ENCODE measurements around the gene ZSWIM3. TPM values are rescaled to one million over a fixed set of nuclear protein-coding genes. Genes with fewer than 3 reads are reported as not detected.

ZSWIM3 gene
- polyA plus RNA-seq, 4 donors: 5.4 to 5.7 (median 5.6) TPM

DNA sequence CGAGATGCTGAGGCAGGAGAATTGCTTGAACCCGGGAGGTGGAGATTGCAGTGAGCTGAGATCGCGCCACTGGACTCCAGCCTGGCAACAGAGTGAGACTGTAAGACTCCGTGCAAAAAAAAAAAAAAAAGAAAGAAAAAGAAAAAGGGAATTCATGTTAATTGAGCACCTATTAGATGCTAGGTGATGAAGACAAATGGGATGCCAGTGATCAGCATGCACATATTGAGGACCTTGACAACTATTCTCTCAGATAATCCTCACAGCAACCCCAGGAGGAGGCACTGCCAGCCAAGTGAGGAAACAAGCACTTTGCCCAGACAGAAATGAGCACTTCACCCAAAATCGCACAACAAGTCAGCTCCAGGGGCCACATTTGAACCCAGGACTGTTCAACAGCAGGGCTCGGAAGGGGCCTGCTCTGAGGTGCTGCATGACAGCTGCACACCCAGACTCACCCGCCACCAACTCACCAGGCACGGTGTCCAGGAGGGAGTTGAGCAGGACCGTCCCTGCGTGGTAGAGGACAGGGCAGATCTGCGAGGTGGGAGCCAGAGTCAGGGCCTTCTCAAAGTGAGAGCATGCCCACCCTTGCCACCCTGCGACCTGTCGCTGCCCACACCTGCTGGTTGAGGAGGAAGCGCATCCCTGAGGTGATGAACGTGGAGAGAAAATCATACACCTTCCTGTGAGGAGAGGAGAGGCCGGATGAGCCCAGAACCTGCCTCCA, 50.0 kb downstream of the ZSWIM3 start:
- DNase-seq (ENCODE audit: low read depth in 4 of 4, low spot score in 2 of 4): no peak

DNA sequence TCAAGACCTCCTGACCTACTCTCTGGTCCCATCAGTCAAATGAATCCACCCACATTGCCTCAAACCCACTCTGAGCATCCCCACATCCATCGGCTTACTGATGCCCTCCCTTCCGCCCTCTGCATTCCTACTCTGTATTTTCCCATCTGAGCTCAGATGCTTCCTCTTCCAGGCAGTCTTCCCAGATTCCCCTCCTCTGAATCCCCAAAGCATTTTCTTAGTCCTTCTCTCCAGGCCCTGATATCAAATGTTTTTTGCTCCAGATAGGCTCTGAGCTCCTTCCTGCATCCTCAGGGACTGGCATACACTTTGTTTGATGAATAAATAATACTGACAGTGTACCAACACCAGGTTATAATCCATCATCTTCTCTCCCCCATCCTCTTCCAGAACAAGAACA, 50.7 kb downstream of the ZSWIM3 start:
- no peak for DNase-seq (ENCODE audit: low read depth in 4 of 4, low spot score in 2 of 4)

DNA sequence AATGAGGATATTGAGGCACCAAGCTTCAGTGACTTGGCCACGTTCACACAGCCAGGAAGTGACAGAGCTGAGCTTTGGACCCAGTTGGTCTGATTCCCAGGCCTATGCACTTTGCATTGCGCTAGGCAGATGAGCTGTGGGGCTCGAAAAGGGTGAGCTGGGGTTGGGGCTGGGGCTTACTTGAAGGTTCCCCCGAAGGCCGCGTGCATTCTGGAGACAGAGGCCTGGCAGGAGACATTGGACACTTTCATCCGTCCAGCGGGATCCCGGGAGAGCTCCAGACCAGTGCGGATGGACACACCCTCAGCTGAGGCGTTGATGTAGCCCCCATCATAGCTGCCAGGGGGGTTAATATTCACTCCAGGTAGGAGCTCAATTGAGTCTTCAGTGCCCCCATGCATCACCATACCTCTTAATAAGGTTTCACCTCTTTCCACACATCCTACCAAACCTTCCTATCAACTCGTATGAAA, 52.0 kb downstream of the ZSWIM3 start:
- no peak for DNase-seq (ENCODE audit: low read depth in 4 of 4, low spot score in 2 of 4)

DNA sequence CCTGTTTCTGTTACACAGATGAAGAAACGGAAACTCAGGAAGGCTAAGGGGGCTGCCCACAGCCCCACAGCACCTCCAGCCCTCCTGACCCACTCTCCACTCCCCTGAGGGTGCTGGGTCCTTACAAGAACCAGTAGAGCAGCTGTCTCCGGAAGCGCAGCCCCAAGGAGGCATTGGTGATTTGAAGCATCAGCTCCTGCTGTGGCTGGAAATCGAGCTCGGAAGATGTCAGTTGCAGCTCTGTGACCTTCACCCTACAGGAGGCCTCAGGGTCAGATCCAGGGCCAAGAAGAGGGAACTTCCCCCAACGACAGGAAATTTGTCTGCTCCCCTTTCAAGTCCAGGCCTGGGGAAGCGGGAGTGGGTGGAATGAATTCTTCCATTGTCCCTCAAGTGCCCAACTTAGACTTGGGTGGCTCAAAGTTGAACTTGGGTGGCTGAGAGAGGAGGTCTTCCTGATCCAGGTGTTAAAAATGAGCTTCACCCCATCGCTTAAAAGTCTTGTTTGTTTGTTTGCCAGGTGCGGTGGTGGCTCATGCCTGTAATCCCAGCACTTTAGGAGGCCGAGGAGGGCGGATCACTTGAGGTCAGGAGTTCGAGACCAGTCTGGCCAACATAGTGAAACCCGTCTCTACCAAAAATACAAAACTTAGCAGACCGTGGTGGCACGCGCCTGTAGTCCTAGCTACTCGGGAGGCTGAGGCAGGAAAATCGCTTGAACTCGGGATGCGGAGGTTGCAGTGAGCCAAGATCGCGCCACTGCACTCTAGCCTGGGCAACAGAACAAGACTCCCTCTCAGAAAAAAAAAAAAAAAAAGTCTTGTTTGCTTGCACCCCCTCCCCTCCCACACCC, 52.6 kb downstream of the ZSWIM3 start:
- no peak for DNase-seq (ENCODE audit: low read depth in 4 of 4, low spot score in 2 of 4)

DNA sequence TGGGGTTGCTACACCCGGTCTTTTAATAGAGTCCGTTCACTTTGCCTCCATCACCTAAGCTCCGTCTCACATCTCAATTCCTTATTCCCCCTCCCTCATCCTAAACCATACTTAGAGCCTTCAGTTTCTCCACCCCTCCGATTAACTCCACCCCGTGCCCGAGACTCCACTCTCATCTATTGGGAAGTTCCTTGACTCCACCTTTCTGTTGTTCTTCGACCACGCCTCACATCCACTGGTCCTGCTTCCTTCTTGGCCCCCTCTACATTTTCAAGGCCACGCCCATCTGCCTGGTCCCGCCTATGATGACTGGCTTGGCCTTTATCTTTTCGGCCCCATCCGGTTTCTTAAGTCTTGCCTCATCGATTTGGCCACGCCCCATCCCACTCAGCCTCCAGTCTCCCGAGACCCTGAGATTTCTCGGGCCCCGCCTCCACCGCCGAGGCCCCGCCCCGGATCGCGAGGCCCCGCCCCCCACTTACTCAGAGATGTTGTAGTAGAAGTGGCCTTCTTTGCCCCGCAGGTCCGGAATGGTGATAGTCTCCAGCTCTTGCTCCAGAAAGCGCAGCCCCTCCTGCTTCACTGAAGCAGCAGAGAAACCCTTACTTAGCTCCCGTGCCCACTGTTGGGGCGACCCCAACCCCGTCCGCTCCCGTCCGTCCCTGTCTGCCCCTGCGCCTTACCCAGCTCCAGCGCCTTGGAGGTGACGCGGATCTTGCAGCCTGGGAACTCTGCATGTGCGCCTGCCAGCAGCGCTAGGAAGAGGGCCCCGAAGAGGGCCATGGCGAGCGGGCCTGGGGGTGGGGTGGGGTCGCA, 53.5 kb downstream of the ZSWIM3 start:
- peak; percentile 82 to 95 (median 90) for DNase-seq (ENCODE audit: low read depth in 4 of 4, low spot score in 2 of 4)

DNA sequence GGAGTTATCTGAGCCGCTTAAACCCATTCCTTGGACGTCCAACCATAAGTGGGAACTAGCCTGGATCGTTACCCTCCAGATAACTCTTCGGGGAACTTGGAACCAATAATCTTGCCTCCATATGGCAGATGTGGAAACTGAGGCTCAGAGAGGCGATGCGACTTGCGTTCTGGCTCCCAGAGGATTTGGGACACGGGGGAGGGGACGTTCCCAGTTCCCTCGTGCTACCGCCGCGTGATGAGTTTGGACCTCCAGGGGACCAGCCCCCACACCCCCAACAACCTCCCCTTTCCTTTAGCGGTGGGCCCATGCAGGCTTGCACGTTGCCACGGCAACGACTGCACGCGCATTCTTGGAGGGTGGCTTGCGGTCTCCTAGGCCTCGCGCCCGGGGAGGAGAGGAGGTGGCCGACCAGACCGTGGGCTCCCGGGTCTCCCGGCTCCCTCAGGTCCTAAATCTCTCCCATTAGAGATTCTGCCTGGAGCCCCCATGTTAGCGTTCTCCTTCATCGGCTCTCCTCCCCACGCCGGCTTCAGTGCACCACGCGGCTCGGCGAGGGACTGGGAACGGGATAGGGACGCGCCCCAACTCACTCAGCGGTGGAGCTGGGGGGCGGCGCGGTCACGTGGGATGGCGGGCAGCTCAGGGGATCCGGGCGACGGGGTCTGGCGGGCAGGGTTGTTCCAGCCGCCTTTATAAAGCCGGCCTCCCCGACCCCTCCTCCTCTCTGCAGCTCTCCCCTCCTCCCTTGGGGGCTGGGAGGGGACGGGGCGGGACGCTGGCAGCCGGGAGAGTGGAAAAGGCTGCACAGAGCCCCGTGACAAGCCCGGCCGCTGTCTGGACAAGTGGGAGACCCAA, 54.3 kb downstream of the ZSWIM3 start, which contains the start of gene PLTP:
TSS of gene PLTP (minus strand) at position 670 of the 858 bp plus-strand sequence. CDS start 703 bp downstream, outside the sequence.
- peak in 1 of 4 donors; percentile 46 for DNase-seq (ENCODE audit: low read depth in 4 of 4, low spot score in 2 of 4)

DNA sequence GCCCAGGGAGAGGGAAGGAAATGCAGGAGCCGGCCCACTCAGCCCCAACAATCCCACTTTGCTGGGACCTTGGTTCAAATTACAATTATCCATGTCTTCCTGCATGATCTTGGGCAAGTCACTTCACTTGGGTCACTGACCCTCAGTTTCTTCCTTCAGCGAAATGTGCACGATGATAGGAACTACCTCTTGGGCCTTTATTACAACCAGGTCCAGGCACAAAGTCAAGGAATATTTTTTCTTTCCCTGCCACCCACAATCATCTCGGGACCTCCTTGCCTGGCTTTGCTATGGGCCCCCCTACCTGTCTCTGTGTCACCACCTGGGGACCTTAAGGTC, 54.9 kb downstream of the ZSWIM3 start:
- DNase-seq (ENCODE audit: low read depth in 4 of 4, low spot score in 2 of 4): no peak

DNA sequence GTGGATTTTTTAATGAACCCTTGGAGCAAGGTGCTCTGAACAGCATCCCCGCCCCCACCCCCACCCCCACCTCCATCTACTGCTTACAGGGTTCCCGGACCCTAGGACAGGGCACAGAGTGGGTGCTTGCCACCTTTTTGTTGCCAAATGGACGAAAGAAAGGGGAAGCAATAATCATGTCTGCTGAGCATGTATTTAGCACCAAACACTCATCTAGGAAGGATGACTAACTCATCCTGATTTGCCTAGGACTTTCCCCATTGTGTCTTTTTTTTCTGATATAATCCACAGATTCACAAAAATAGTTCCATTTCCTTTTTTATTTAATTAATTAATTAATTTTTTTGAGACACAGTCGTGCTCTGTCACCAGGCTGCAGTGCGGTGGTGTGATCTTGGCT, 55.7 kb downstream of the ZSWIM3 start:
- no peak for DNase-seq (ENCODE audit: low read depth in 4 of 4, low spot score in 2 of 4)

DNA sequence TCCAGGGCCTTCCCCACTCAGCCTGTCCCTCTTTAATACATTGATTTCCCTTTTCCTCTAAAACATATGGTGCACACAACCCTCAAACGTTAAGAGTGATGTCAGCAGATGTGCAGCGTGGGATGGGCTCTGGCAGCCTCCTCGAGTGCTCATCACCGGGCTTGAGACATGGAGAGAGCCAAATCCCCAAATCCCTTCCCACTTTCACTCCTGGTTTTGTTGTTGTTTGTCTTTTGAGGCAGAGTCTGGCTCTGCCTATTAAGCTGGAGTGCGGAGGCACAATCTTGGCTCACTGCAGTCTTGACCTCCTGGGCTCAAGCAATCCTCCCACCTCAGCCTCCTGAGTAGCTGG, 60.4 kb downstream of the ZSWIM3 start:
- no peak for DNase-seq (ENCODE audit: low read depth in 4 of 4, low spot score in 2 of 4)

DNA sequence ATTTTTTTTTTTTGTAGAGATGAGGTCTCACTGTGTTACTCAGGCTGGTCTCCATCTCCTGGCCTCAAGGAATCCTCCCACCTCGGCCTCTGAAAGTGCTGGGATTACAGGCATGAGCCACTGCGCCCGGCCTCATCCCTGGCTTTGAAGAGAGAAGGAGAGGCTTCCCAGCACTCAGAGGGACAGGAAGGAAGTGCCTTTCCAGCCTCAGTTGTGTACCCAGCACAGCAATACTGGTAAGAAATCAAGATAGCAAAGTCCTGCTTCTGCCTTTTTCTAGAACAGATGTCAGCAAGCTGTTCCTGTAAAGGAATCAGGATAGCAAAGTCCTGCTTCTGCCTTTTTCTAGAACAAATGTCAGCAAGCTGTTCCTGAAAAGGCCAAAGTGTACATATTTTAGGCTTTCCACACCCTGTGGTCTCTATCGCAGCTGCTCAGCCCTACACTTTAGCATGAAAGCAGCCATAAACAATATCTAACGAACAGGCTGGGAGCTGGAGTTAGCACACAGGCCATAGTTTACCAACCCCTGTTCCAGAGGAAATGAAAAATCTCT, 60.8 kb downstream of the ZSWIM3 start:
- DNase-seq (ENCODE audit: low read depth in 4 of 4, low spot score in 2 of 4): no peak

DNA sequence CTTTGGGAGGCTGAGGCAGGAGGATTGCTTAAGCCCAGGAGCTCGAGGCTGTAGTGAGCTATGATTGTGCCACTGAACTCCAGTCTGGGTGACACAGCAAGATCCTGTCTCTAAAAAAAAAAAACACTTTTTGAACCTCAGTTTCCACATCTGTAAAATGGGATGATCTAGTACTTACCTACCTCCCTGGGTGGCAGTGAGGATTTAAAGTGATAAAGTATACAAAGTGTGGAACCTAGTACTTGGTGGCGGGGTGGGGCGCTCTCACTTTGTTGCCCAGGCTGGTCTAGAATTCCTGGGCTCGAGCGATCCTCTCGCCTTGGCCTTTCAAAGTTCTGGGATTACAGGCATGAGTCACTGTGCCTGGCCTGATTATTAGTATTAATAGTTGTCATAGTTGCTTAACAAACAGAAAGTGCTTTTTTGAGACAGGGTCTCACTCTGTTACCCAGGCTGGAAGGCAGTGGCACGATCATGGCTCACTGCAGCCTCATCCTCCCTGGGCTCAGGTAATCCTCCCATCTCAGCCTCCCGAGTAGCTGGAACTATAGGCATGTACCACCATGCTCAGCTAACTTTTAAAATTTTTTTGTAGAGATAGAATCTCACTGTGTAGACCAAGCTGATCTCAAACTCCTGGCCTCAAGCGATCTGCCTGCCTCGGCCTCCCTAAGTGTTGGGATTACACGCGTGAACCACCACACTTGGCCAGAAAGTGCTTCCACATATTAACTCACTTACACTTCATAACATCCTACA, 61.5 kb downstream of the ZSWIM3 start:
- no peak for DNase-seq (ENCODE audit: low read depth in 4 of 4, low spot score in 2 of 4)

DNA sequence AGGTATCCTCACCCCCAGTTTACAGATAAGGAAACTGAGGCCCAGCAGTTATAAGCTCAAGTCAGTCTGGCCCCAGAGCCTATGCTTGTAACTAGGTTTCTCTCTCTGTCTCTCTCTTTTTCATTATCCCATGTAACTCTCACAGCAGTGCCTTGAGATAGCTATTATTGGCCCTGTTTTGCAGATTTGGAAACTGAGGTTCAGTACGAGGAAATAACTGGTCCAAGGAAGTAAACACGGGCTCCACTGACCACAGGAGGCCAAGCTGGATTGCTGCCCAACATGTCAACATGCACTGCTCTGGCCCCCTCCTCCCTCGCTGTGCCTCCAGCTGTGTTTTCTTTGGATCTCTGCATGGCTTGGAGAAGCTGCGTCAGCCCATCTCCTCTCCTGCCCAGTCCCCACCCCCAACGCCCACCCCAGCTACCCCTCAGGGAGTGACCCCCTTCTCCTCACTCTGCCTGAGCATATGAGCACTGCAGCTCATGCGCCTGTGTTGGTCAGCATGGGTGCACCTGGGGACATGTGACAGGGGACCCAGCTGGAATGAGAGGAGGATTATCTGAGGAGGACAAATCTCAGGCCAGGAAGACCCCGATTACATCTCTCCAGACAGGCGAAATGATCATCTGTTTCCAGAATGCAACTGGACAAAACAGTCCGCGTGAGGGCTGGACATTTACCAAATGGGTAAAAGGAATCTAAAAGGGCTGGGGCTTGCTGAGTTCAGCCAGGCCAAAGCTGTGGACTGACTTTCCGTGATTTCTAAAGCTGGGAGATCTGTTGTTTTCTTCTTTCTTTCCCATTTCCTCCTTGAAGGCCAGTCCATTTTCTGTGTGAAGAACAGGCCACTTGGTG, 62.4 kb downstream of the ZSWIM3 start:
- DNase-seq (ENCODE audit: low read depth in 4 of 4, low spot score in 2 of 4): peak in 3 of 4 donors; percentile 34 to 66 (median 51)

DNA sequence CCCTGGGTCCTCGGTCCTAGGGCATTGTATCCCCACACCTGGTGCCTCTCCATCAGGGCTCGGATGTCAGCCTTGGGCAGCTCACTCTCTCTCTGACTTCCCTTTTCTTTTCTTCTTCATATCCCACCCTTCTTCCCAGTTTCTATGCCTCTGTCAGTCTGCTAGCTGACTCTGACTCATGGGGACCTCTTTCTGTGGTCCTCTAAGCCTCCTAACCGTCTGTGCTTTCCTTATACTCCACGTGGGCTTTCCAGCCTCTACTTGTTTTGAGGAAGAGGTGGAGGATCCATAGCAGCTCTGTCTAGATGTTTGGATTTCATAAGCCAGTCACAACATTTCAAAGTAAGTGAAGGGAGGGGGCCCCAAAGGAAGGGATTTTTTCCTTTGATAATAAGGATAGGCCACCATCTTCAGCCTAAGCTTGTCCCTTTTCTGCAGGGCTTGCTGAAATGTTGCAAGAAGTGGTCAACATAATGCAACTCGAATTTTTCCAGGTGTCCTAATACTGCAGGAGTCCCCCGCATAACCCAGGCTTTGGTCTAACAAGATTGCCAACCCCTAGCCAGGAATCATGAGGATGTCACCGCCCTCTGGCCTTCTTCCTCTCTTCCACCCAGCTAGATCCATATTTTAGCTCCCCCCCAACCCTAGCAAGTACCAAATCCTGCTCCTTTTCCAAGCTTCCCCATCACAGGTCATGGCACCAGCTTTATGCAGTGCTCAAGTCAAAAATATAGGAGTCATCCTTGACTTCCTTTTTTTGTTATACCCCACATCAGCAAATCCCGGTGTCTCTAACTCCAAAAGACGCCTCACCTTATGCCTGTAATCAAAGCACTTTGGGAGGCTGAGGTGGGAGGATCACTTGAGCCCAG, 63.3 kb downstream of the ZSWIM3 start:
- DNase-seq (ENCODE audit: low read depth in 4 of 4, low spot score in 2 of 4): no peak

DNA sequence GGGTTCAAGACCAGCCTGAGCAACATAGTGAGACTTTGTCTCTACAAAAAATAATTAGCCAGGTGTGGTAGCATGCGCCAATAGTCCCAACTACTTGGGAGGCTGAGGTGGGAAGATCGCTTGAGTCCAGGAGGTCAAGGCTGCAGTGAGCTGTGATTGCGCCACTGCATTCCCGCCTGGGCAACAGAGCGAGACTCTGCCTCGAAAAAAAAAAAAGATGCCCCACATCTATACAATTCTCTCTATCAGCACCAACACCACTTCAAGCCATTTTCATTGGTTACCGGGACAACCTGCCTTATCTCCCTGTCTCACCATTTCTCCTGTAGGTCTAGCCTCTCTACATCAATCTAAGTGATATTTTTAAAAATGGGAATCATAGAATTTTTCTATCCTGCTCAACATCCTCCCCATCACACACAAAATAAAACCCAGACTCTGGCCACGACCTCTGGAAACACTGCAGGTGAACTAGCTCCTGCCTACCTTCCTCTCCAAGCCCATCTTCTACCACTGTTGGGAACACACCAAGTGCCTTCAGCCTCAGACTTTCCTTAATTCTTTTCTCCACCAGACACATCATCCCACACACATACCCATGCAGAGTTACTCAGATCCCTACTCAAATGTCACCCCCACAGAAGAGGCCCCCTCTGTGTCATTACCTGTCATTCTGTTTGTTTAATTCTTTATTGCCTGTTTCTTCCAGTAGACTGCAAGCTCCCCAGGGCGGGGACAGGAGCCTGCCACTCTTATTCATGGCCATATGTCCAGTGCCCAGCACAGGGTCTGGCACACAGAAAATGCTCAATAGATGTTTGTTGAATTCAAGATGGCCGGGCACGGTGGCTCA, 64.1 kb downstream of the ZSWIM3 start:
- no peak for DNase-seq (ENCODE audit: low read depth in 4 of 4, low spot score in 2 of 4)

DNA sequence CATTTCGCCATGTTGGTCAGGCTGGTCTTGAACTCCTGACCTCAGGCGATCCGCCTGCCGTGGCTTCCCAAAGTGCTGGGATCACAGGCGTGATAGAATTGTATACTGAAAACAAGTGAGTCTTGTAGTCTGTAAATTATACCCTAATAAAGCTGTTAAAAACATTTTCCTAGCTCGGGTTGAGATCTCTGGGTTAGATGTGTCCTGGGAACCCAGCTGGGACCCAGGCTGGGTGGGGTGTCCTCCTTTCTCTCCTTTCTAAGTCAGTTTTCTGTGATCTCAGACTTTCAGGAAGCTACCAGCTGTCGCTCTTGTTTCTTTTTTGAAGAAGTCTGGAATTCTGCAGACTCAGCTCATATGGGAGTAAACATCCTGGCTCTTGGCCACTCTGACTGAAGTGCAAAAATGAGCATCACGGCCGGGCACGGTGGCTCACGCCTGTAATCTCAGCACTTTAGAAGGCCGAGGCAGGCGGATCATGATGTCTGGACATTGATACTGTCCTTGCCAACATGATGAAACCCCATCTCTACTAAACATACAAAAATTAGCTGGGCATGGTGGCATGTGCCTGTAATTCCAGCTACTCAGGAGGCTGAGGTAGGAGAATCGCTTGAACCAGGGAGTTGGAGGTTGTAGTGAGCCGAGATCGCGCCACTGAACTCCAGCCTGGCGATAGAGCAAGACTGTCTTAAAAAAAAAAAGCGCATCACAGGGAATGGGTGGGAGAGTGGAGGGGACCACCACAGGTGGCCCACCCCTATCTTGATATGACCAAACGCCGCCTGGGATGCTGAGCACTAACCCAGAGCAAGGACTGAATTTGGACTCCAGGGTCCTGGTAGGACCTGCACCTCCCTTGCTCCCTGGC, 67.2 kb downstream of the ZSWIM3 start:
- DNase-seq (ENCODE audit: low read depth in 4 of 4, low spot score in 2 of 4): peak in 1 of 4 donors; percentile 44
